ENCODE results near the gene ITGBL1.

- TF ChIP-seq CTCF (tag by site-specific recombination; IDR thresholded peaks at IDR 0.05) (no peak), ZNF48 (tag by site-specific recombination; IDR thresholded peaks at IDR 0.05) (no peak), YY1 (tag by site-specific recombination; IDR thresholded peaks at IDR 0.05) (no peak), ZNF37A (tag by site-specific recombination; IDR thresholded peaks at IDR 0.05) (no peak), ZNF280C (tag by site-specific recombination; IDR thresholded peaks at IDR 0.05) (no peak), ZNF776 (tag by site-specific recombination; IDR thresholded peaks at IDR 0.05; ENCODE audit: borderline replicate concordance) (no peak), SP3 (tag by site-specific recombination; IDR thresholded peaks at IDR 0.05) (no peak), ZBTB21 (tag by site-specific recombination; IDR thresholded peaks at IDR 0.05) (no peak), ZBTB1 (tag by site-specific recombination; IDR thresholded peaks at IDR 0.05) (no peak)
Measured at GRCh38 chr13:101623470-101624209, 171.2 kb downstream of the ITGBL1 start.

Data from HEK293 (cell line).